GM12878 (cell line): ENCODE measurements around the gene SEL1L. TPM values are rescaled to one million over a fixed set of nuclear protein-coding genes. Genes with fewer than 3 reads are reported as not detected.

Experiments
- ATAC-seq: fragments of 200-7000 bp; cut with Tn5 transposase; 3 replicates; pipeline ENCODE4 v1.9.1; 2020; ENCODE audit warnings: mild to moderate bottlenecking, moderate library complexity
- BruUV-seq: library from RNA; stranded (reverse); fragments of 400-500 nt; replicated peaks from 2 replicates; lab custom pipeline; 2021; lab: Mats Ljungman, UMichigan
- CTCF ChIA-PET: fragments of 300-600 bp; sonication (Branson Sonifier 250); formaldehyde crosslinking; extraction: SDS; loops from one replicate; lab custom pipeline; 2021; ENCODE audit warnings: inconsistent platforms; lab: Yijun Ruan, JAX
- POLR2A ChIA-PET: fragments of 350-600 bp; formaldehyde crosslinking; extraction: SDS; loops from one replicate; lab custom pipeline; 2021; ENCODE audit warnings: inconsistent platforms; lab: Charles Lee
- RAD21 ChIA-PET: fragments of 300-600 bp; sonication (Branson Sonifier 250); formaldehyde crosslinking; loops from one replicate; lab custom pipeline; 2023; ENCODE audit warnings: antibody characterized with exemption; ENCODE audit not compliant: unreplicated experiment; lab: Charles Lee
- SMC1A ChIA-PET: fragments of 300-600 bp; sonication (Branson Sonifier 250); formaldehyde crosslinking; loops from one replicate; lab custom pipeline; 2023; ENCODE audit not compliant: unreplicated experiment, uncharacterized antibody; lab: Charles Lee
- DNase-seq: peaks from one replicate; pipeline ENCODE4 v3.0.0-alpha.2; 2011; ENCODE audit warnings: low read depth, low spot score
- FAIRE-seq: peaks from 3 replicates; lab custom pipeline; 2011; peaks lifted over from hg19 to GRCh38; lab: Jason Lieb, UNC
- H2AFZ ChIP-seq: 2 replicates; pipeline ENCODE4 v1.6.0; 2011; ENCODE audit warnings: low read depth, low read length, control low read depth; ENCODE audit not compliant: control insufficient read depth
- H3K27ac ChIP-seq: 2 replicates; pipeline ENCODE4 v1.5.1; 2011; ENCODE audit warnings: control low read depth; ENCODE audit not compliant: control insufficient read depth, insufficient read depth
- H3K27me3 ChIP-seq, 2 experiments: replicated peaks in 1 of 2; 2 replicates each; pipeline versions ENCODE4 v1.6.0 to v1.6.1; 2011; ENCODE audit warnings: low read length in 1 of 2; ENCODE audit not compliant: control insufficient read depth in 2 of 2, insufficient read depth in 2 of 2
- H3K36me3 ChIP-seq, 2 experiments: 2 replicates each; pipeline ENCODE4 v1.5.1; 2011; ENCODE audit warnings: low read length in 1 of 2; ENCODE audit not compliant: control insufficient read depth in 2 of 2, insufficient read depth in 2 of 2
- H3K4me1 ChIP-seq: 2 replicates; pipeline ENCODE4 v1.6.1; 2011; ENCODE audit warnings: mild to moderate bottlenecking, low read length, moderate library complexity, mixed read lengths; ENCODE audit not compliant: control insufficient read depth, insufficient read depth
- H3K4me2 ChIP-seq: 2 replicates; pipeline ENCODE4 v1.6.0; 2011; ENCODE audit warnings: control low read depth; ENCODE audit not compliant: control insufficient read depth, insufficient read depth
- H3K4me3 ChIP-seq: fragments of 200-600 bp; sonication (generic); 2 replicates; pipeline ENCODE4 v1.5.1; 2016
- H3K79me2 ChIP-seq: 2 replicates; pipeline ENCODE4 v1.6.0; 2011; ENCODE audit warnings: low read length; ENCODE audit not compliant: control insufficient read depth, insufficient read depth
- H3K9ac ChIP-seq: 2 replicates; pipeline ENCODE4 v1.8.0; 2011; ENCODE audit warnings: low read length, control low read depth, mixed read lengths; ENCODE audit not compliant: control insufficient read depth, insufficient read depth
- H3K9me3 ChIP-seq: replicated peaks from 3 replicates; pipeline ENCODE4 v1.5.1; 2011; ENCODE audit warnings: mild to moderate bottlenecking, low read length; ENCODE audit not compliant: control insufficient read depth, insufficient read depth
- H4K20me1 ChIP-seq: 2 replicates; pipeline ENCODE4 v1.6.0; 2011; ENCODE audit not compliant: control insufficient read depth, insufficient read depth
- CHD4 ChIP-seq: fragments of 200-600 bp; sonication (generic); IDR thresholded peaks from 2 replicates; pipeline ENCODE4 v1.6.1; 2016; ENCODE audit warnings: mild to moderate bottlenecking
- DPF2 ChIP-seq: fragments of 450-650 bp; IDR thresholded peaks from 2 replicates; pipeline ENCODE4 v1.6.1; 2017; ENCODE audit warnings: mild to moderate bottlenecking
- EP300 ChIP-seq, 2 experiments: fragments of 150-350 bp in 1 of 2; IDR thresholded peaks; 2 replicates each; pipeline ENCODE4 v1.6.1; 2011 to 2012; ENCODE audit warnings: low read depth in 2 of 2, low read length in 2 of 2, borderline replicate concordance in 1 of 2, improper control_type of control experiment in 1 of 2, inconsistent platforms in 1 of 2; ENCODE audit not compliant: control insufficient read depth in 1 of 2
- KLF5 ChIP-seq: fragments of 450-650 bp; IDR thresholded peaks from 2 replicates; pipeline ENCODE4 v1.6.1; 2014; ENCODE audit warnings: mild to moderate bottlenecking; ENCODE audit not compliant: partially characterized antibody
- MEF2B ChIP-seq: fragments of 450-650 bp; IDR thresholded peaks from 2 replicates; pipeline ENCODE4 v1.6.1; 2018; ENCODE audit warnings: mild to moderate bottlenecking, moderate library complexity; ENCODE audit not compliant: partially characterized antibody, poor library complexity, severe bottlenecking
- NFYB ChIP-seq: IDR thresholded peaks from 2 replicates; pipeline ENCODE4 v1.6.1; 2011; ENCODE audit warnings: low read depth, mild to moderate bottlenecking, low read length, improper control_type of control experiment, moderate library complexity; ENCODE audit not compliant: insufficient read depth
- POLR2A ChIP-seq: IDR thresholded peaks from 2 replicates; pipeline ENCODE4 v1.6.1; 2011; ENCODE audit warnings: low read depth, mild to moderate bottlenecking, low read length
- RCOR1 ChIP-seq: conservative IDR thresholded peaks from 2 replicates; pipeline ENCODE4 v1.6.1; 2012; ENCODE audit warnings: low read depth, low read length, improper control_type of control experiment
- SMARCA5 ChIP-seq: fragments of 450-650 bp; IDR thresholded peaks from 2 replicates; pipeline ENCODE4 v1.6.1; 2017; ENCODE audit warnings: mild to moderate bottlenecking
- ZNF274 ChIP-seq: IDR thresholded peaks from one replicate; pipeline ENCODE4 v1.8.0; 2011; ENCODE audit not compliant: insufficient read length, insufficient read depth
- ZNF622 ChIP-seq: fragments of 450-650 bp; IDR thresholded peaks from 2 replicates; pipeline ENCODE4 v1.6.1; 2017; ENCODE audit warnings: mild to moderate bottlenecking, inconsistent platforms
- WGBS: methylation state at CpG from one replicate; pipeline ENCODE4 v1.1.6; 2016; ENCODE audit warnings: low lambda C conversion rate; ENCODE audit not compliant: insufficient replicate concordance, insufficient coverage; ENCODE audit errors: missing lambda C conversion rate; 5-methylcytosine and 5-hydroxymethylcytosine counted together
- in situ Hi-C: fragments of 300-500 bp; cut with MboI; formaldehyde crosslinking; loops from 9 replicates; pipeline ENCODE4 v1.14.3; 2018; ENCODE audit warnings: mixed read lengths
- intact Hi-C: fragments of 100-400 bp; cut with micrococcal nuclease; formaldehyde crosslinking; loops from one replicate; pipeline ENCODE4 v1.14.2; 2022; ENCODE audit not compliant: unreplicated experiment
- polyA plus RNA-seq, 11 experiments: library from polyadenylated mRNA; depleted of rRNA in 4 of 11; unstranded in 6 of 11; stranded (reverse) in 5 of 11; fragments of >200 nt; fragmentation: Nextera tagmentation in 4 of 11; fragmentation: Illumina TruSeq in 1 of 11; extraction: Ambion mirVana in 4 of 11; extraction: Trizol in 1 of 11; gene quantifications; 1 replicate in 1 of 11; 2 replicates in 10 of 11; pipeline versions ENCODE4 v1.2.1 to v1.2.3, GENCODE V29; 2011 to 2016; ENCODE audit warnings: inconsistent platforms in 2 of 11, missing spikeins in 2 of 11, low read depth in 1 of 11
- total RNA-seq, 4 experiments: library from RNA; depleted of rRNA in 3 of 4; stranded (reverse); fragments of >200 nt in 3 of 4; fragmentation: Illumina TruSeq in 1 of 4; extraction: Trizol in 1 of 4; gene quantifications; 2 replicates each; pipeline versions ENCODE4 v1.2.1 to v1.2.3, GENCODE V29; 2013 to 2021
- TF ChIP-seq, protein P1 (sequence below): fragments of 450-650 bp; IDR thresholded peaks from 2 replicates; pipeline ENCODE4 v1.6.1; 2017; ENCODE audit warnings: mild to moderate bottlenecking, moderate library complexity
- TF ChIP-seq, protein P2 (sequence below): fragments of 450-650 bp; IDR thresholded peaks from 2 replicates; pipeline ENCODE4 v1.6.1; 2017; ENCODE audit warnings: antibody characterized with exemption, mild to moderate bottlenecking, moderate library complexity

Gene SEL1L
- total and polyA plus RNA-seq, 10 of the 15 experiments (the other 5 are each of a cell fraction or from before 2014, with no cell fraction given): 13.4 to 57.2 (median 31.7) TPM

- Histone ChIP-seq H3K27ac (no peak overlapping the region), H3K4me2 (no peak overlapping the region), H3K79me2 (no peaks in the 10 kb centered on the region), H4K20me1 (no peaks in the 10 kb centered on the region), H3K27me3 (peaks cover 13 to 18% of the 10 kb centered on the region in 2 experiments), H3K4me1 (no peaks in the 10 kb centered on the region), H2AFZ (no peak overlapping the region), H3K9me3 (no peaks in the 10 kb centered on the region), H3K4me3 (no peak overlapping the region), H3K9ac (no peak overlapping the region), H3K36me3 (no peaks in the 10 kb centered on the region)
- 10% methylated on average over 3 of the region's 3 CpGs for WGBS
- ChIA-PET POLR2A (no interaction called here), SMC1A (no interaction called here), CTCF (interaction anchor here (1.7 kb wide), 1 partner anchor 163 kb away, joined by 4 read pairs; no protein-coding TSS in a partner anchor), RAD21 (no interaction called here)
- DNase-seq (no peak), FAIRE-seq (no peak), ATAC-seq (no peak)
- intact Hi-C loops: no loop called here
- in situ Hi-C loops: no loop called here
- TF ChIP-seq, protein P1, sequence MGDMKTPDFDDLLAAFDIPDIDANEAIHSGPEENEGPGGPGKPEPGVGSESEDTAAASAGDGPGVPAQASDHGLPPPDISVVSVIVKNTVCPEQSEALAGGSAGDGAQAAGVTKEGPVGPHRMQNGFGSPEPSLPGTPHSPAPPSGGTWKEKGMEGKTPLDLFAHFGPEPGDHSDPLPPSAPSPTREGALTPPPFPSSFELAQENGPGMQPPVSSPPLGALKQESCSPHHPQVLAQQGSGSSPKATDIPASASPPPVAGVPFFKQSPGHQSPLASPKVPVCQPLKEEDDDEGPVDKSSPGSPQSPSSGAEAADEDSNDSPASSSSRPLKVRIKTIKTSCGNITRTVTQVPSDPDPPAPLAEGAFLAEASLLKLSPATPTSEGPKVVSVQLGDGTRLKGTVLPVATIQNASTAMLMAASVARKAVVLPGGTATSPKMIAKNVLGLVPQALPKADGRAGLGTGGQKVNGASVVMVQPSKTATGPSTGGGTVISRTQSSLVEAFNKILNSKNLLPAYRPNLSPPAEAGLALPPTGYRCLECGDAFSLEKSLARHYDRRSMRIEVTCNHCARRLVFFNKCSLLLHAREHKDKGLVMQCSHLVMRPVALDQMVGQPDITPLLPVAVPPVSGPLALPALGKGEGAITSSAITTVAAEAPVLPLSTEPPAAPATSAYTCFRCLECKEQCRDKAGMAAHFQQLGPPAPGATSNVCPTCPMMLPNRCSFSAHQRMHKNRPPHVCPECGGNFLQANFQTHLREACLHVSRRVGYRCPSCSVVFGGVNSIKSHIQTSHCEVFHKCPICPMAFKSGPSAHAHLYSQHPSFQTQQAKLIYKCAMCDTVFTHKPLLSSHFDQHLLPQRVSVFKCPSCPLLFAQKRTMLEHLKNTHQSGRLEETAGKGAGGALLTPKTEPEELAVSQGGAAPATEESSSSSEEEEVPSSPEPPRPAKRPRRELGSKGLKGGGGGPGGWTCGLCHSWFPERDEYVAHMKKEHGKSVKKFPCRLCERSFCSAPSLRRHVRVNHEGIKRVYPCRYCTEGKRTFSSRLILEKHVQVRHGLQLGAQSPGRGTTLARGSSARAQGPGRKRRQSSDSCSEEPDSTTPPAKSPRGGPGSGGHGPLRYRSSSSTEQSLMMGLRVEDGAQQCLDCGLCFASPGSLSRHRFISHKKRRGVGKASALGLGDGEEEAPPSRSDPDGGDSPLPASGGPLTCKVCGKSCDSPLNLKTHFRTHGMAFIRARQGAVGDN: no peak
- TF ChIP-seq KLF5: no peak
- TF ChIP-seq ZNF622: no peak
- TF ChIP-seq, protein P2, sequence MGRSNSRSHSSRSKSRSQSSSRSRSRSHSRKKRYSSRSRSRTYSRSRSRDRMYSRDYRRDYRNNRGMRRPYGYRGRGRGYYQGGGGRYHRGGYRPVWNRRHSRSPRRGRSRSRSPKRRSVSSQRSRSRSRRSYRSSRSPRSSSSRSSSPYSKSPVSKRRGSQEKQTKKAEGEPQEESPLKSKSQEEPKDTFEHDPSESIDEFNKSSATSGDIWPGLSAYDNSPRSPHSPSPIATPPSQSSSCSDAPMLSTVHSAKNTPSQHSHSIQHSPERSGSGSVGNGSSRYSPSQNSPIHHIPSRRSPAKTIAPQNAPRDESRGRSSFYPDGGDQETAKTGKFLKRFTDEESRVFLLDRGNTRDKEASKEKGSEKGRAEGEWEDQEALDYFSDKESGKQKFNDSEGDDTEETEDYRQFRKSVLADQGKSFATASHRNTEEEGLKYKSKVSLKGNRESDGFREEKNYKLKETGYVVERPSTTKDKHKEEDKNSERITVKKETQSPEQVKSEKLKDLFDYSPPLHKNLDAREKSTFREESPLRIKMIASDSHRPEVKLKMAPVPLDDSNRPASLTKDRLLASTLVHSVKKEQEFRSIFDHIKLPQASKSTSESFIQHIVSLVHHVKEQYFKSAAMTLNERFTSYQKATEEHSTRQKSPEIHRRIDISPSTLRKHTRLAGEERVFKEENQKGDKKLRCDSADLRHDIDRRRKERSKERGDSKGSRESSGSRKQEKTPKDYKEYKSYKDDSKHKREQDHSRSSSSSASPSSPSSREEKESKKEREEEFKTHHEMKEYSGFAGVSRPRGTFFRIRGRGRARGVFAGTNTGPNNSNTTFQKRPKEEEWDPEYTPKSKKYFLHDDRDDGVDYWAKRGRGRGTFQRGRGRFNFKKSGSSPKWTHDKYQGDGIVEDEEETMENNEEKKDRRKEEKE: no peak
- TF ChIP-seq NFYB: no peak
- no peak for TF ChIP-seq RCOR1
- no peak for TF ChIP-seq POLR2A
- no peak for TF ChIP-seq MEF2B
- TF ChIP-seq EP300 (IDR thresholded peaks at IDR 0.05; ENCODE audit: borderline replicate concordance in 1 of 2, control insufficient read depth in 1 of 2, low read depth in 2 of 2, low read length in 2 of 2): no peak
- no peak for TF ChIP-seq DPF2
- TF ChIP-seq SMARCA5: no peak
- no peak for TF ChIP-seq CHD4
- no peak for TF ChIP-seq ZNF274
- no TSS peak for BruUV-seq
These were observed 101.4 kb downstream of the SEL1L start for GRCh38 chr14:81432219-81432661.
